A673 (cell line): ENCODE results near the gene ELL.

Experiments used
- CTCF ChIP-seq: fragments of 300-800, 200-600 bp; sonication (generic); conservative IDR thresholded peaks from 2 replicates; pipeline ENCODE4 v1.5.1; 2017; ENCODE audit warnings: low read depth, mild to moderate bottlenecking, antibody characterized with exemption, low read length, moderate library complexity, mixed read lengths
- EZH2 ChIP-seq: fragments of 200-600 bp; sonication (generic); IDR thresholded peaks from 2 replicates; pipeline ENCODE4 v1.6.1; 2017; ENCODE audit warnings: borderline replicate concordance, low read depth, mild to moderate bottlenecking, mixed read lengths, antibody characterized with exemption, low read length; ENCODE audit not compliant: poor library complexity, severe bottlenecking

GRCh38 chr19:18513868-18514267 is 8.0 kb downstream of the ELL start:
- TF ChIP-seq CTCF: no peak
- no peak for TF ChIP-seq EZH2
